Activated gamma-delta T cell (primary cell): ENCODE results near the gene TEKT5.
"Not testable (repeated sequence)": the region's sequence is repeated elsewhere in the genome, so short reads cannot be mapped to it uniquely, and the experiment has no call there.

Experiments used
- DNase-seq: peaks from one replicate; lab custom pipeline; 2025; lab: John Stamatoyannopoulos, UW

TEKT5 gene

GRCh38 chr16:10633429-10633828 lies 61.3 kb downstream of the TEKT5 start:
- not testable (repeated sequence) for DNase-seq

- DNase-seq = no peak
Measured at GRCh38 chr16:10631886-10632285, 62.8 kb downstream of the TEKT5 start.

GRCh38 chr16:10629592-10629963 lies 65.2 kb downstream of the TEKT5 start:
- DNase-seq = no peak

- no peak for DNase-seq
Measured at GRCh38 chr16:10625595-10626357, 69.0 kb downstream of the TEKT5 start.

GRCh38 chr16:10624527-10624926 lies 70.2 kb downstream of the TEKT5 start:
- no peak for DNase-seq

GRCh38 chr16:10623059-10623458 lies 71.7 kb downstream of the TEKT5 start:
- no peak for DNase-seq

GRCh38 chr16:10622036-10622921 lies 72.5 kb downstream of the TEKT5 start:
- no peak for DNase-seq

GRCh38 chr16:10621216-10621949 lies 73.3 kb downstream of the TEKT5 start:
- DNase-seq = not testable (repeated sequence)

GRCh38 chr16:10620120-10620519 lies 74.6 kb downstream of the TEKT5 start:
- DNase-seq = no peak

GRCh38 chr16:10619271-10619849 lies 75.4 kb downstream of the TEKT5 start:
- DNase-seq = no peak

GRCh38 chr16:10618710-10619209 lies 76.0 kb downstream of the TEKT5 start:
- DNase-seq = no peak

GRCh38 chr16:10617662-10618420 lies 76.9 kb downstream of the TEKT5 start:
- no peak for DNase-seq

- DNase-seq = no peak
Measured at GRCh38 chr16:10616756-10617640, 77.7 kb downstream of the TEKT5 start.

GRCh38 chr16:10616419-10616755 lies 78.3 kb downstream of the TEKT5 start:
- DNase-seq = no peak

- no peak for DNase-seq
Measured at GRCh38 chr16:10614685-10615084, 80.0 kb downstream of the TEKT5 start.

GRCh38 chr16:10613785-10614485 lies 80.8 kb downstream of the TEKT5 start:
- no peak for DNase-seq

GRCh38 chr16:10612649-10613179 lies 82.0 kb downstream of the TEKT5 start:
- no peak for DNase-seq

- DNase-seq = no peak
Measured at GRCh38 chr16:10611825-10612342, 82.8 kb downstream of the TEKT5 start.
